ENCODE data around the gene NNMT. TPM values are rescaled to one million over a fixed set of nuclear protein-coding genes. Genes with fewer than 3 reads are reported as not detected.
A peak's percentile ranks its signal among the peaks of the same experiment; 100 is the strongest.

Gene NNMT
- polyA plus RNA-seq, 1 of the 3 experiments (the other 2 are of a cell fraction) = 84.6 TPM

- H3K27me3 ChIP-seq (ENCODE audit: insufficient read depth) = peaks cover 13% of the 10 kb centered on the region
- no peak overlapping the region for H3K9ac ChIP-seq
- no peaks in the 10 kb centered on the region for H4K20me1 ChIP-seq (ENCODE audit: insufficient read depth)
- H3K36me3 ChIP-seq (replicated peaks in 1 of 2; ENCODE audit: control insufficient read depth in 1 of 2, insufficient read depth in 2 of 2, low read length in 1 of 2) = no peaks in the 10 kb centered on the region
- TF ChIP-seq RAD21 (IDR thresholded peaks at IDR 0.05; ENCODE audit: low read length) = no peak
- no peak for TF ChIP-seq FOXM1 (IDR thresholded peaks at IDR 0.05; ENCODE audit: low read depth)
- TF ChIP-seq TAF1 (IDR thresholded peaks at IDR 0.05; ENCODE audit: borderline replicate concordance, low read depth, low read length) = no peak
- no peak for TF ChIP-seq JUND (IDR thresholded peaks at IDR 0.05)
- no peak for TF ChIP-seq RCOR1 (IDR thresholded peaks at IDR 0.05; ENCODE audit: low read length)
- TF ChIP-seq NFIC (IDR thresholded peaks at IDR 0.05; ENCODE audit: borderline replicate concordance) = no peak
- TF ChIP-seq GABPA (IDR thresholded peaks at IDR 0.05; ENCODE audit: low read depth) = no peak
- TF ChIP-seq EP300 (IDR thresholded peaks at IDR 0.05; ENCODE audit: borderline replicate concordance in 1 of 2, low read depth in 1 of 2, low read length in 1 of 2) = no peak
- no peak for TF ChIP-seq YY1 (IDR thresholded peaks at IDR 0.05; ENCODE audit: low read depth)
- no peak for TF ChIP-seq USF1 (IDR thresholded peaks at IDR 0.05; ENCODE audit: borderline replicate concordance, low read depth)
- no peak for TF ChIP-seq TCF12 (IDR thresholded peaks at IDR 0.05)
- no peak for TF ChIP-seq MAX (IDR thresholded peaks at IDR 0.05; ENCODE audit: low read depth)
- H2AFZ ChIP-seq (ENCODE audit: low read depth) = no peak overlapping the region
- 16% methylated on average over 2 of the region's 2 CpGs for WGBS (ENCODE audit: low lambda C conversion rate)
- H3F3A ChIP-seq (replicated peaks; ENCODE audit: insufficient read depth) = no peaks in the 10 kb centered on the region
- H3K4me3 ChIP-seq (ENCODE audit: low read depth in 2 of 2, low read length in 1 of 2) = no peak overlapping the region
- H3K9me3 ChIP-seq = no peaks in the 10 kb centered on the region
- POLR2A ChIA-PET = no interaction called here
- no peaks in the 10 kb centered on the region for H3K79me2 ChIP-seq (ENCODE audit: insufficient read depth)
- H3K27ac ChIP-seq (ENCODE audit: low read depth in 2 of 2, low read length in 1 of 2) = no peak overlapping the region
- no peaks in the 10 kb centered on the region; a peak in 1 of 4 replicates for H3K4me1 ChIP-seq (ENCODE audit: control insufficient read depth in 1 of 2, insufficient read depth in 2 of 2, low read depth in 1 of 2, low read length in 1 of 2)
- H3K4me2 ChIP-seq = no peak overlapping the region
- CTCF ChIA-PET = interaction anchor here (0.7 to 1.6 kb wide), 3 partner anchors 8 to 357 kb away, joined by 3 to 10 read pairs (median 3); no protein-coding TSS in a partner anchor
- peak; percentile 21 for DNase-seq
- no peaks in the 10 kb centered on the region for H3K9me2 ChIP-seq
Observed at GRCh38 chr11:114253771-114254170, 42.4 kb upstream of the NNMT start.

- Histone ChIP-seq H4K20me1 (ENCODE audit: insufficient read depth) (no peaks in the 10 kb centered on the region), H3K27ac (ENCODE audit: low read depth in 2 of 2, low read length in 1 of 2) (no peak overlapping the region), H3K9ac (no peak overlapping the region), H2AFZ (ENCODE audit: low read depth) (no peak overlapping the region), H3K9me2 (no peaks in the 10 kb centered on the region), H3K9me3 (no peaks in the 10 kb centered on the region), H3K4me3 (ENCODE audit: low read depth in 2 of 2, low read length in 1 of 2) (no peak overlapping the region), H3F3A (replicated peaks; ENCODE audit: insufficient read depth) (no peaks in the 10 kb centered on the region), H3K4me2 (no peak overlapping the region), H3K27me3 (ENCODE audit: insufficient read depth) (peaks cover 13% of the 10 kb centered on the region), H3K79me2 (ENCODE audit: insufficient read depth) (no peaks in the 10 kb centered on the region), H3K4me1 (ENCODE audit: control insufficient read depth in 1 of 2, insufficient read depth in 2 of 2, low read depth in 1 of 2, low read length in 1 of 2) (no peaks in the 10 kb centered on the region; a peak in 1 of 4 replicates), H3K36me3 (replicated peaks in 1 of 2; ENCODE audit: control insufficient read depth in 1 of 2, insufficient read depth in 2 of 2, low read length in 1 of 2) (no peaks in the 10 kb centered on the region)
- CTCF ChIA-PET = no interaction called here
- POLR2A ChIA-PET = no interaction called here
- no peak for DNase-seq
- no peak for TF ChIP-seq MEF2A (IDR thresholded peaks at IDR 0.05; ENCODE audit: borderline replicate concordance, low read depth)
- 85% methylated on average over 14 of the region's 14 CpGs for WGBS (ENCODE audit: low lambda C conversion rate)
Observed at GRCh38 chr11:114254571-114255146, 41.5 kb upstream of the NNMT start.

- Histone ChIP-seq H3K27me3 (ENCODE audit: insufficient read depth) (peaks cover 13% of the 10 kb centered on the region), H3K9me3 (no peaks in the 10 kb centered on the region), H3K4me3 (ENCODE audit: low read depth in 2 of 2, low read length in 1 of 2) (no peak overlapping the region), H3K36me3 (replicated peaks in 1 of 2; ENCODE audit: control insufficient read depth in 1 of 2, insufficient read depth in 2 of 2, low read length in 1 of 2) (no peaks in the 10 kb centered on the region), H3K4me2 (no peak overlapping the region), H2AFZ (ENCODE audit: low read depth) (no peak overlapping the region), H3K9me2 (no peaks in the 10 kb centered on the region), H3K4me1 (ENCODE audit: control insufficient read depth in 1 of 2, insufficient read depth in 2 of 2, low read depth in 1 of 2, low read length in 1 of 2) (no peaks in the 10 kb centered on the region; a peak in 1 of 4 replicates), H3K27ac (ENCODE audit: low read depth in 2 of 2, low read length in 1 of 2) (no peak overlapping the region), H3K9ac (no peak overlapping the region), H4K20me1 (ENCODE audit: insufficient read depth) (no peaks in the 10 kb centered on the region), H3K79me2 (ENCODE audit: insufficient read depth) (no peaks in the 10 kb centered on the region), H3F3A (replicated peaks; ENCODE audit: insufficient read depth) (no peaks in the 10 kb centered on the region)
- DNase-seq = no peak
- POLR2A ChIA-PET = no interaction called here
- no peak for TF ChIP-seq GABPA (IDR thresholded peaks at IDR 0.05; ENCODE audit: low read depth)
- no peak for TF ChIP-seq MEF2A (IDR thresholded peaks at IDR 0.05; ENCODE audit: borderline replicate concordance, low read depth)
- TF ChIP-seq PBX3 (IDR thresholded peaks at IDR 0.05) = no peak
- no peak for TF ChIP-seq FOXM1 (IDR thresholded peaks at IDR 0.05; ENCODE audit: low read depth)
- TF ChIP-seq POLR2AphosphoS5 (IDR thresholded peaks at IDR 0.05; ENCODE audit: low read depth, low read length) = no peak
- CTCF ChIA-PET = interaction anchor here (11.8 kb wide), 1 partner anchor 261 kb away, joined by 329 read pairs; no protein-coding TSS in a partner anchor
- 76% methylated on average over 11 of the region's 11 CpGs for WGBS (ENCODE audit: low lambda C conversion rate)
Observed at GRCh38 chr11:114255289-114255688, 40.9 kb upstream of the NNMT start.
